HS-5 (cell line): Measurements from ENCODE around the gene CAPN5.
A peak's percentile ranks its signal among the peaks of the same experiment; 100 is the strongest.

Experiments
- DNase-seq: peaks from one replicate; pipeline ENCODE4 v3.0.0-alpha.2; 2012; ENCODE audit warnings: low read depth

CAPN5 gene

DNA sequence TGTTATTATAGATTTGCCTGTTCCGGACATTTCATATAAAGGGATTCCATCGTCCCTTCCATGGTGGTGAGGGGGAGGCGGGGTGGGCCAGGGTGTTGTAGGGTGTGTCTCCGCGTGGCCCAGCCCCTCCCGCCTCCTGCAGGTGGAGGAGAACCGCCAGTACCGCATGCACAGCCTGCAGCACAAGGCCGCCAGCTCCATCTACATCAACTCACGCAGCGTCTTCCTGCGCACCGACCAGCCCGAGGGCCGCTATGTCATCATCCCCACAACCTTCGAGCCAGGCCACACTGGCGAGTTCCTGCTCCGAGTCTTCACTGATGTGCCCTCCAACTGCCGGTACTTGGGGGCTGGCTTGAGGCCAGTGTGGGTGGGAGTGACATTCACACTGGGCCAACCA, 53.8 kb downstream of the CAPN5 start:
- no peak for DNase-seq

DNA sequence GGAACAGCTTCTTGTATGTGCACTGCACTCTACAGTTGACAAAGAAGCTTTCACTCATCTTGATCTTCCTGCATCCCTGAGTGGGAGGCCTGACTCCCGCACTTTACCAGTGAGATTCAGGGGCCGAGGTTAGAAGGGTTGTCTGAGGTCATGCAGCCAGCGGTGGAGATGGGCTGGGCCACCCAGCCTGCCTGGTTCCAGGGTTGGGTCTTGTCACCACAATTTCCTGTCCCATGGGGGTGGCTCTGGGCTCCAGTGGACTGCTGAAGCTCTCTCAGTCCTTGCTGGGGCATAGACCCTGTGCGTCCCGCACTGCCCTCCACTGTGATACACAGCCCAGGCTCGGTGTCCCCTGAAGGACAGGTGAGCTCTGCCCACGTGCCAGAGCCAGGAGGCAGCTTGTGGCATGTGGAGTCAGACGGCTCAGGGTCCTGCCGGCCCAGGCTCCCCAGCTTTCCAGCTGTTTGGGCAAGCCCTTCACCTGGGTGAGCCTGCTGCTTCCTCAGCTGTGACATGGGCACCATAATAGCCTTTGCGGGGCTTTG, 54.4 kb downstream of the CAPN5 start:
- DNase-seq = no peak

DNA sequence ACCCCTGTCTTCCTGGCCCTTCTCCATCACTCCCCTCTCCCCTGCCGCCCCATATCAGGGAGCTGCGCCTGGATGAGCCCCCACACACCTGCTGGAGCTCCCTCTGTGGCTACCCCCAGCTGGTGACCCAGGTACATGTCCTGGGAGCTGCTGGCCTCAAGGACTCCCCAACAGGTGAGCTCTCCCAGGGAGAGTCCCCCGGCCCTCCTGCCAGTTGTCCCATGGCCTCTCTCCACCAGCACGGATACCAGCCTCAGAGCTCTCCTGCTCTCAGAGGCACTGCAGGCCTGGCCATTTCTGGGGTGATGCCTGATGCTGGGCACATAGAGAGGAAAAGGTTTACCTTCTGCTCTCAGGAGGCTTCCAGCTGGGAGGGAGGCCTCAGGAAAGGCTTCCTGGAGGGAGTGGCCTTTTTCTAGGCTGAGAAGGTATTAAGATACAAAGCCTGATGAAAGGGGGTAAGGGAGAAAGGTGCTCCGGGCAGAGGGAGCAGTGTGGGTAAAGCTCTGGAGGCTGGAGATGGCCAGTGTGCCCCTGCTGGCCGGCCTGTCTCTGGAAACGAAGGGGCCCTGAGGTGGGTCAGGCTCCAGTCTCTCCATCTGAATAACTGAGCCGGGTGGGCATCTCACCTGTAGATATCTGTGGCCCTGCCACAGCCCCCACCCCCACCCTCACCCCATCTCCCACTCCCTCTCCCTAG, 55.3 kb downstream of the CAPN5 start:
- DNase-seq = no peak

DNA sequence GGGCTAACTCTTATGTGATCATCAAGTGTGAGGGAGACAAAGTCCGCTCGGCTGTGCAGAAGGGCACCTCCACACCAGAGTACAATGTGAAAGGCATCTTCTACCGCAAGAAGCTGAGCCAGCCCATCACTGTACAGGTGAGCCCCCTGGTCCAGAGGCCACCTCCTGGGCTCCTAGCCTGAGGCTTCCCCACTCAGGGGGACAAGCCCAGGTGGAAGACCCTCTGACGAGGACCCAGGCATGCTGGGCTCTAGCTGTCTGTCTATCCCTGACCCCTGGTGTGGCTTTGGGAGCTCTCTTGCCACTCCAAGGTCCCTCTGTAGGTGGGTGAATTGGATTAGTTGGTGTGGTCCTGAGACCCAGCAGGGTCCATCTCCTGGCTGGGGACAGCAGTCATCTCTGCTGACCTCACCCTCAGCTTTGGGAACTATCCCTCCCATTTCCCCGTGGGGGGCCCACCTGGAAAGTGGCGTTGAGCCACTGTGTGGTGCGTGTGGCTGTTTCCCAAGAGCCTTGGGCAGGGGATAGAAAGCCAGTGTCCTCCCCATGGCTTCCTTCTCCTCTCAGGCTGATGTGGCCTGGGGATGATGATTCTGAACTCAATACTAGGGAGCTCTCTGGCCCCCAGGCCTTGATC, 55.9 kb downstream of the CAPN5 start:
- DNase-seq = no peak

DNA sequence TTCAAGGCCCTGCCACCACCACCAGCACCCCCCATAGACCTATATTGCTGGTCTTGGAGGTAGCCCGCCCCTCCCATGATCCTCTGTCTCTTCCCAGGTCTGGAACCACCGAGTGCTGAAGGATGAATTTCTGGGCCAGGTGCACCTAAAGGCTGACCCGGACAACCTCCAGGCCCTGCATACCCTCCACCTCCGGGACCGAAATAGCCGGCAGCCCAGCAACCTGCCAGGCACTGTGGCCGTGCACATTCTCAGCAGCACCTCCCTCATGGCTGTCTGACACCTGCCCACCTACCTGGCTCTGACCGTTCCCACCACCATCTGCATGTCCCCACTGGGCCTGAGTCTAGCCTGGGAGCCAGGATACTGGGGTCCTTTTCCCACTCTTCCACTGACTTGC, 56.8 kb downstream of the CAPN5 start:
- DNase-seq = no peak

DNA sequence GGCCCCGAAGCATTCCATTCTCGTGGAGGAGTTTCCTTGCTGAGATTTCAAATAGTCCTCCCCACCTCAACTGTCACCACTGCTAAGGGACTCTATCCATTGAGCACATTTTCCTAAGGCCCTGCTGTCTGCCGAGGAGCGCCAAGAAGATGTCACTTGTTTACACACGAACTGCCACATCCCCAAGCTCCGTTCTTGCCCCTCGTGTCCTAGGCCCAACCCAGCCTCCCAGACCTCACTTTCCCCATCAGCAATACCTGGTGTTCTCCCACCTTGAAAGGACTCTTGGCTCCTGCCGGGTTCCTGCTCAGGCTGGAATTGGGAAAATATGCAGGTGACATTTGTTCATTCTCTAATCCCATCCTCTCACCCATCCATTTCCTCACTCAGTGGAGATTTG, 57.3 kb downstream of the CAPN5 start:
- DNase-seq = no peak

DNA sequence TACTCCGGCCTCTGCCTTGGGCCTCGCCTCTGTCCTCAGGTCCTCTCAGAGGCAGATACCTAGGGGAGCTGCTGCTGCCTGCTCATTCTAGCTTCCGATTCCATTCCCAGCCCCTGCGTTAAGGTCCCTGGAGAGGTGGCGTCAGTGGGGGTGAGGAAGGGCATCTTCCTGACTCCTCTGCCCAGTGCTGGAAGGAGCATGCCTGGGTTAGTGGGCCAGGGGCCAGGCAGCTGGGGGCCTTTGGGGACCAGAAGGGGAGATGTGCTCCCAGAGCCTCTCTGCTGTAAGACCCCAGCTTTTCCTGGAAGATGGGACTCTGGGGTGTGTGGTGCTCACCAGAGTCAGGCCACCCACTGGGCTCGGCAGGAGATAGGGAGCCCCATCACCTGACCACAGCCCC, 57.7 kb downstream of the CAPN5 start:
- DNase-seq = no peak

DNA sequence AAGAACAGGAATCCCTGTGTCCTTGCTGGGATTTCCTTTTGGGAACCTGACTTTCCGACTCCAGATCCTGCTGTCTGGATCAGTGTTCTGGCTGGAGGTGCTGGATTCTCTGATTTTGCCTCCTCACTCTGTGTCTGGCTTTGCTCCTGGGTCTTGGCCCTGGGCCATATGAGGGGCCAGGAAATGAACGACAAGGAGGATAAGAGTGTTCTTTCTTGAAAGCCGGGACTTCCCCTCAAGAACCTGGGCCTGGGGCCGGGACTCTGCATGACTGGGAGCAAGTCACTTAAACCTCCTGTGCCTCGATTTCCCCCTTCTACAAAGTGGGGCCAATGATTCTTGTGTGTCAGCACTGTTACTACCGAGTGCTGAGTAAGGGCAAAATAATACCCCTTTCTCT, 58.4 kb downstream of the CAPN5 start:
- DNase-seq = no peak

DNA sequence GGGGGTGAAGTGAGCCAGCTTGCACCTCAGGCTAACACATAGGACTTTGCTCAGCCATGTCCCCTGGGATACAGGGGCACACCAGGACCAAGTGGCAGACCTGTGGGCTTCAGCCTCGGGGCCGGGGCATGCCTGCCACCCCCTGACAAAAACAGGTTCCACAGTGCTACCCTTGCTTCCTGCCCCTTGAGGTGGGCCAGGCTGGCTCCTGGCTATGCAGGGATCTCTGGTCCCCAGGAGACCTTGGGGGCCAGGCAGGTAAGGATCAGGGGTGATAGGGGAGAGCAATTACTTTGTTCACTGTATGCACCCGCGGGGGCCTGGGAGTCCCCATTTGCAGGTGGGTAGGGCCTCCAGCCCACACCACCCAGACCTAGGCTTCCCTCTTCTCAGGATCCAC, 58.9 kb downstream of the CAPN5 start:
- DNase-seq = no peak

DNA sequence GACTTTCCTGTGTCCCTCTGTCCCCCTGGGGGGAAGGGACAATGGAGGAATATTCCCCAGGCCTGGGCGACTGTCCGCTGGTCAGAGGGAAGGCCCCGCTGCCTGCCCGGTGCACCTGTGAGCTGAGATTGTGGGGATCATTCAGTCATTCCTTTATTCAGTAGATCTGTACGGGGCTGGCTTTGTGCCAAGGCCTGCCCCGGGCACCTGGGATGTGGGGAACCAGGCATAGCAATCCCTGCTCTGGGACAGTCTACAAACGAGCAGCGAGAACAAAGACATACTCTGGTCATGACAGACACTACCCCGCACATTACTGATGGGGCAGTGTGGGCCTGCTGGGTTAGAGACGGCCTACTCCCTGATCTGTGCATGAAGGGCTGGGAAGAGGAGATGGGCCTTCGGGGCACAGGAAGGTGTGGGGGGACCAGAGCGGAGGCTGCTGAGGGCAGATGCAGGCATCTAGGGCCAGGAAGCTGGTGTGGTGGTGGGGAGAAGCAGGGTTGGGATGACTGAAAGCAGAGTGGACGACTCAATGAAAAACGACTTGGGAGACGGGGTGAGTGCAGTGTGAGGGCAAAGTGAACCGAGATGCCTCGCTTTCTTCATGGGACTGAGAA, 59.5 kb downstream of the CAPN5 start:
- DNase-seq = no peak

DNA sequence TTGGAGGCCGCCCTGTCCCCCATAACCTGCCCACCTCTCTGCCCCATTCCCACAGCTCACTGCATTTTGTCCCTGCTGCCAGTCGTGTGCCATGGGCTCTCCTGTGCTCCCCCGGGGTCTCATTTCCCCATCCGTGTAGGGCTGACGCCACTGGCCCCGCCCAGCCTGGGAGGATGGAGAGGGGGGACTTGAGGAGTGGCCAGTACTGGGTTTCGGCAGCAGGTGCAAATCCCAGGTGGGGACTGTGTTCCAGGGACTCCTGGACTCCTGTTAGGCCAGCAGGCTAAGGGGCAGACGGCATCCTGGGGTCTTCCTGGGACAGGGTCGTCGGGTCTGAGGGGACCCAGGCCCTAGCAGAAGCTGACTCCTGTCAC, 60.1 kb downstream of the CAPN5 start:
- DNase-seq = no peak

DNA sequence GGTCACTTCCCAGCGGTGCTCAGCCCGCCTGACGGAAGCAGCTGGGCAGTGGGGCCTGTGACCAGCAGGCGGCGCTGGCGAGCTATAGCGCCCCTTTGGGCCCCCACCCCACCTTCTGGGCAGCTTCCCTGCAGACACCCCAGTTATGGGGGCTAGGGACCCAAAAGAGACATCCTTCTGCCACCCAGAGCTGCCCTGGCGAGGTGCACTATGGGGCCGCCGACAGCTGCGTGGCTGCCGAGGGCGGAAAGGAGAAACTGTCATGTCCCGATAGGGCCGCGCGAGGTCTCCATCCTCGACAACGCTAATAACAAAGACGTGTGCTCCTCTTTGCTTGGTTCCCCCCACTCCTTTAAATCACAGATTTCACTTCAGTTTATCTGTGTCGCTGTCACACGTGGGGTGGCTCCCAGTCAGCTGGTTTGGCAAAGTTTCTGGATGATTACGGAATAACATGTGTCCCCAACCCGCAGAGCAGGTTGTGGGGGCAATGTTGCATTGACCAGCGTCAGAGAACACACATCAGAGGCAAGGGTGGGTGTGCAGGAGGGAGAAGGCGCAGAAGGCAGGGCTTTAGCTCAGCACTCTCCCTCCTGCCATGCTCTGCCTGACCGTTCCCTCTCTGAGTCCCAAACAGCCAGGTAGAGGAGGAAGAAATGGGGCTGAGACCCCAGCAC, 60.6 kb downstream of the CAPN5 start:
- DNase-seq = no peak

DNA sequence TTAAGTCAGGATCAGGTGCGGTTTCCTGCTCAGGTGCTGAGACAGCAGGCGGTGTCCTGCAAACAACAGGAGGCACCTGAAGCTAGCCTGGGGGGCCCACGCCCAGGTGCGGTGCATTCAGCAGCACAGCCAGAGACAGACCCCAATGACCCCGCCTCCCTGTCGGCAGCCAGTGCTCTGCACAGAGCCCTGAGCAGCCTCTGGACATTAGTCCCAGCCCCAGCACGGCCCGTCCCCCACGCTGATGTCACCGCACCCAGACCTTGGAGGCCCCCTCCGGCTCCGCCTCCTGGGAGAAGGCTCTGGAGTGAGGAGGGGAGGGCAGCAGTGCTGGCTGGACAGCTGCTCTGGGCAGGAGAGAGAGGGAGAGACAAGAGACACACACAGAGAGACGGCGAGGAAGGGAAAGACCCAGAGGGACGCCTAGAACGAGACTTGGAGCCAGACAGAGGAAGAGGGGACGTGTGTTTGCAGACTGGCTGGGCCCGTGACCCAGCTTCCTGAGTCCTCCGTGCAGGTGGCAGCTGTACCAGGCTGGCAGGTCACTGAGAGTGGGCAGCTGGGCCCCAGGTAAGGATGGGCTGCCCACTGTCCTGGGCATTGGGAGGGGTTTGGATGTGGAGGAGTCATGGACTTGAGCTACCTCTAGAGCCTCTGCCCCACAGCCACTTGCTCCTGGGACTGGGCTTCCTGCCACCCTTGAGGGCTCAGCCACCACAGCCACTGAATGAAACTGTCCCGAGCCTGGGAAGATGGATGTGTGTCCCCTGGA, 61.3 kb downstream of the CAPN5 start, which contains the start of gene MYO7A:
Gene MYO7A, plus strand, starts transcription at position 327 of the 772 bp plus-strand sequence. CDS start 2,389 bp downstream, outside the sequence.
- no peak for DNase-seq

DNA sequence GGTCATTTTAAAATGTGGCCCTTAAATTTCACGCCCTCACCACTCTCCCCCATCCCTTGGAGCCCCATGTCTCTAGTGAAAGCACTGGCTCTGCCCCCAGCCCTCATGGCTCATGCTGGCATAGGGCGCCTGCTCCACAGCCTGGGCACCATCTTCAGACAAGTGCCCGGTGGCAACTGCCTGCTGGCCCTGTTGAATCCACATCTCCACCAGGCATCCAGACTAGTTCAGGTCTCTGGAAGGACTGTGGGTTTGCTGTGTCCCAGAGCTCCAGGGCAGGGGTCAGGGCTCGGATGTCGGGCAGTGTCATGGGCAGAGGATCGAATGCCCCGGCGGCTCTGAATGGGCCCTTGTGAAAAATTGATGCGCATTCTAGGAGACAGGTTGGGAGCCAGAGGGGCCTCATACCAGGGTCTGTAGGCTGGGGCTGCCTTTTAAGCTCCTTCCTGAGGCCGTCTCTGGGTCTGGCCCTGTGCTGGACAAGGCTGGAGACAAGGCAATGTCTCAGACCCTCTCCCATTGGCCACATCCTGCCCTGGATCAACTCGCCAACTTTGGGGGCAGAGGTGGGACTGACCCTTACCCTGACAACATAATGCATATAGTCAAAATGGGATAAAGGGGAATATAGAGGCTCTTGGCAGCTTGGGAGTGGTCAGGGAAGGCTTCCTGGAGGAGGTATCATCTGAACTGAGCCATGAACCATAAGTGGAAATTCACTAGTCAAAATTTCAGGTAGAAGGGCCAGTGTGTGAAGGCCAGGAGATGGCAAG, 62.5 kb downstream of the CAPN5 start:
- no peak for DNase-seq

DNA sequence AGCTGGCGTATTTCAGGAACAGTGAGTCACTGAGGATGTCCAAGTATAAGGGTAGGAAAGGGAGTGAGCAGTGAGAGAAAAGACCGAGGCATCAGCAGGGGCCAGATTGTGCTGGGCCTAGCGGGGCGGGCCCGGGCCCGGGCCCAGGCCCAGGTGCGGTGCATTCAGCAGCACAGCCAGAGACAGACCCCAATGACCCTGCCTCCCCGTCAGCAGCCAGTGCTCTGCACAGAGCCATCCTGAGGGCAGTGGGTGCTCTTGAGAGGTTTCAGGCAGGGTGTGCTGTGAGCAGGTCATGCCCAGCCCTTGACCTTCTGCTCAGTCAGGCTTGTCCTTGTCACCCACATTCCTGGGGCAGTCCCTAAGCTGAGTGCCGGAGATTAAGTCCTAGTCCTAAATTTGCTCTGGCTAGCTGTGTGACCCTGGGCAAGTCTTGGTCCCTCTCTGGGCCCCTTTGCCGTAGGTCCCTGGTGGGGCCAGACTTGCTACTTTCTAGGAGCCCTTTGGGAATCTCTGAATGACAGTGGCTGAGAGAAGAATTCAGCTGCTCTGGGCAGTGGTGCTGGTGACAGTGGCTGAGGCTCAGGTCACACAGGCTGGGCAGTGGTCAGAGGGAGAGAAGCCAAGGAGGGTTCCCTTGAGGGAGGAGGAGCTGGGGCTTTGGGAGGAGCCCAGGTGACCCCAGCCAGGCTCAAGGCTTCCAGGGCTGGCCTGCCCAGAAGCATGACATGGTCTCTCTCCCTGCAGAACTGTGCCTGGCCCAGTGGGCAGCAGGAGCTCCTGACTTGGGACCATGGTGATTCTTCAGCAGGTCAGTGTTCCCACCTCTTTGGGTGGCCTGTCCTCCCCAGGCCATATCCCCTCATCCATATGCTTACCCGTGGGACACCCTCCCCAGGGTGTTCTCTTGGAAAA, 63.3 kb downstream of the CAPN5 start:
- no peak for DNase-seq

DNA sequence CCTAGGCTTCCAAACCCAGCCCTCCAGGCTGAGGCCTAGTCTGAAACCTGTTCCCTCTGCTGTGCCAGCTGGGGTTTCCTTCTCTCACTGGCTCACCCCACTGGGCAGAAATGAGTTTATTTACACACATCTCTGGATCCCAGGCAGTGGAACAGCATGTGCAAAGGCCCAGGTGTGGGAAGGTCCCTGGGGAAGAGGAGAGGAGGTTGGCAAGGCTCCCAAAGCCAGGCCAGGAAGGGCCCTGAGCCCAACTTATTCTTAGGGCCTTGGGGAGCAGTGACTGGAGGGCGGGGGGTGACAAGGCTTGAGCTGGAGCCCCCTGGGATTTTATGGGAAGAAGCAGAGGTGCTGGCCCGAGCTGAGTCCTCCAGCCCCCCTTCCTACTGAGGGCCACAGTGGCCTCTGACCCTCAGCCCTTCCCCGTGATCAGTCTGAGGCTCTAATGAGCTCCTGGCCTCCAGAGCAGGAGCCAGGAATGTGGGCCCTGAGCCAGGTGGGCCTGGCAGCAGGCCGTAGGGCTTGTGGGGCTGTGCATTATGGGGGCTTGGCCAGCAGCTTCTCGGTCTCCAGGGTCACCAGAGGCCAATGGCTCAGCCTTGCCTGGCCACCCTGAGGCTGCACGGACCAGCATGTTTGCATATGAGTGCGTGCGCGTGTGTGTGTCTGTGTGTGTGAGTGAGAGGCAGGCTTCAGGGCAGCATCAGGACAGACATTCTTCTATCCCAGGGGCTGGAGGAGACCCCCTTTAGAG, 64.2 kb downstream of the CAPN5 start:
- DNase-seq = no peak

DNA sequence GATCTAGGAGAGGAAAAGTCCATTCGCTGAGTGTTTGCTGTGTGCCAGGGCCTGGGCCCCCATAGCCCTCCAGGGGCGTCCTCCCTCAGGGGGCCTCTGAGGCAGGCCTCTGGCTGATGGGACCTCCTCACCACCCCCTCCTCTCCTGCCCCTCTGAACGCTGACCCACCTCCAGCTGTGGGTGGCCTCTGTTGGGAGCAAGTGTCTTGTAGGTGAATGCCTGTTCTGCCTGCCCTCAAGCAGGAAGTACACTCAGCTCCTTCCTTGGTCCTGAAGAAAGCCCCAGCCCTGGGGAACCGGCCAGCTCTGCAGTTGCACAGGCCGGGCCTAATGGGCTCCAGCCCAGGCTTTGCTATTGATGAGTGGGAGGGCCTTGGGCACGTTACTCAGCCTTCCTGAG, 64.8 kb downstream of the CAPN5 start:
- no peak for DNase-seq

DNA sequence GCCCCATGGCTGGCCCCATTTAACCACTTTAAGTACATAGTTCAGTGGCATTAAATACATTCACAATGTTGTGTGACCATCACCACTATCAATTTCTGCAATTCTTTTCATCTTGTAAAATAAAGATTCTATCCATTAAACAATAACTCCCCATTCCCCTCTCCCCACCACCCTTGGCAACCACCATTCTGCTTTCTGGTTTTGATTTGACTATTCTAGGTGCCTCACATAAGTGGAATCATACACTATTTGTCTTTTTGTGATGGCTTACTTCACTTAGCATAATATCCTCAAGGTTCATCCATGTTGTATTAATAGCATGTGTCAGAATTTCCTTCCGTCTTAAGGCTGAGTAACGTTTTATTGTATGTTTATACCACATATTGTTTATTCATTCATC, 68.3 kb downstream of the CAPN5 start:
- DNase-seq = no peak

DNA sequence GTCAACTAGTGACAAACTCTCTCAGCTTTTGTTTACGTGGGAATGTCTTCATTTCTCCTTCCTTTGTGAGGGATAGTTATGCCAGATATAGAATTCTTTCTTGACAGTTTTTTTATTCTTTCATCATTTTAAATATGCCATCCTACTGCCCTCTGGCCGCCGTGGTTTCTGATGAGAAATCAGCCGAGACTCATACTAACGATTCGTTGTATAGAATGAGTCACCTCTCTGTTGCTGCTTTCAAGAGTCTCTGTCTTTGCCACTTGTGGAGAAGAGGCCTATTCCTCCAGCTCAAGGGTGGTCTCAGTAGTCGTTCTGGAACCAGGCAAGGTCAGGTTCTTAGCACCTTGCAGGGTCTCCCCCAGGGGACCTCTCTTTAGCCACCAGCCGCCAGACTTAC, 69.3 kb downstream of the CAPN5 start:
- DNase-seq = peak; percentile 32
